Psoas muscle (tissue), 8 donors: ENCODE results near the gene CTCF. TPM values are rescaled to one million over a fixed set of nuclear protein-coding genes. Genes with fewer than 3 reads are reported as not detected.
A peak's percentile ranks its signal among the peaks of the same experiment; 100 is the strongest.
"Not testable (repeated sequence)": the region's sequence is repeated elsewhere in the genome, so short reads cannot be mapped to it uniquely, and the experiment has no call there.

Experiments used
- ATAC-seq, 4 donors: fragments of 200-7000 bp; cut with Tn5 transposase; one replicate each; pipeline ENCODE4 v1.9.1; 2020; ENCODE audit warnings: moderate library complexity in 3 of 4, mild to moderate bottlenecking in 2 of 4
- DNase-seq, 2 donors: peaks; one replicate each; pipeline ENCODE4 v3.0.0-alpha.2; 2020
- H3K27ac ChIP-seq: fragments of 200-600 bp; one replicate; pipeline ENCODE4 v1.8.0; 2022
- H3K27me3 ChIP-seq, 3 donors: fragments of 200-600 bp in 1 of 3; one replicate each; pipeline versions ENCODE4 v1.6.1 to v1.8.0; 2013 to 2022; ENCODE audit warnings: low read length in 2 of 3, mild to moderate bottlenecking in 2 of 3, moderate library complexity in 1 of 3; ENCODE audit not compliant: insufficient read depth in 3 of 3
- H3K36me3 ChIP-seq, 2 donors: fragments of 200-600 bp in 1 of 2; one replicate each; pipeline versions ENCODE4 v1.6.1 to v1.8.0; 2013 to 2022; ENCODE audit warnings: low read depth in 1 of 2, mild to moderate bottlenecking in 1 of 2, moderate library complexity in 1 of 2; ENCODE audit not compliant: insufficient read depth in 1 of 2
- H3K4me1 ChIP-seq: fragments of 200-600 bp; one replicate; pipeline ENCODE4 v1.8.0; 2022
- H3K4me3 ChIP-seq: fragments of 200-600 bp; one replicate; pipeline ENCODE4 v1.8.0; 2022; ENCODE audit warnings: mild to moderate bottlenecking
- H3K9me3 ChIP-seq: fragments of 200-600 bp; one replicate; pipeline ENCODE4 v1.8.0; 2022
- WGBS, 3 donors: extraction: QIAGEN DNeasy Blood & Tissue Kit; methylation state at CpG; one replicate each; pipeline versions ENCODE4 v1.1.6 to v1.1.7; 2013; 5-methylcytosine and 5-hydroxymethylcytosine counted together
- intact Hi-C, 2 donors: fragments of 100-400 bp; cut with DNase I; formaldehyde crosslinking; loops; one replicate each; pipeline versions ENCODE4 v1.11.0 to v1.14.2; 2022
- polyA plus RNA-seq, 3 donors: library from polyadenylated mRNA; stranded (reverse); fragments of 200-250 nt; gene quantifications; one replicate each; pipeline ENCODE4 v1.2.3, GENCODE V29; 2013
- total RNA-seq, 4 donors: library from RNA; stranded (reverse); fragmentation: NEBNext Ultra II Directional in 2 of 4; extraction: Animal tissue kit (Norgen Biotek cat#: 25700) in 2 of 4; gene quantifications; one replicate each; pipeline versions ENCODE4 v1.2.1 to v1.2.4, GENCODE V29; 2021 to 2023
- TF ChIP-seq, protein P1 (sequence below): fragments of 200-600 bp; IDR thresholded peaks from one replicate; pipeline ENCODE4 v1.8.0; 2022; ENCODE audit warnings: antibody characterized with exemption
- donor health status: healthy with polysubstance abuse.
- donor health status: DM: no; HTN: no; CAD: no; lungs with moderate emphysema.
- donor health status: Bipolar disorder and iron deficiency.
- donor health status: healthy.
- donor health status: DM: yes; HTN: yes; CAD: no.
- donor health status: DM: no; HTN: no; CAD: no.
- donor health status: DM: no; HTN: no; CAD: no.
- donor health status: DM: yes; HTN: yes; CAD: no.

The CTCF gene
- total and polyA plus RNA-seq, 7 donors = 17.7 to 44.7 (median 25.8) TPM

DNA sequence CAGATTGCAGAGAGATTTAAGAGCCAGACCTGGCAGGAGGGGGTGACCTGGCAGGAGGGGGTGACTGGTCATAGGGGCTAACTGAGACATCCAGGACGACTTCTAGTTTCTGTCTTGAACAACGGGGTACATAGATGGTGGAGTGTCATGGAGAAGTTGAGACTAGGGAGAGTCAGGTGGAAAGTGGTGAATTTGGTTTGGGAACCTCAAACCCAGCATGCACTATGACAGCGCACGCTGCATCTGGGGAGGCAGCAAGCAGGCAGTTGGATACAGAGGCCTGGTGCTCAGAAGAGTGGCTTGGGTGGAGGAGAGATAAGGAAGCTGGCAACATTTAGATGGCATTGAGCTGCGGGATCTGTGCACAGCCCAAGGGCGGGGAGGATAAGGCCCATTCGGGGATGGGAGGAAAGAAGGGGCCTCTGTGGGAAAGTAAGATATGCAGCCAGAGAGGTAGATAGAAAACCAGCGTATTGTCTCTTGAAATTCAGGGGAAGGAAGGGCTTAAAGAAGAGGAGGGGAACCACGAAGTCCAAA, 29.2 kb upstream of the CTCF start:
- ATAC-seq = no peak
- Histone ChIP-seq H3K9me3 (no peaks in the 10 kb centered on the region), H3K4me3 (no peak overlapping the region), H3K36me3 (no peaks in the 10 kb centered on the region), H3K4me1 (peaks cover 27% of the 10 kb centered on the region), H3K27ac (no peak overlapping the region), H3K27me3 (no peaks in the 10 kb centered on the region)
- TF ChIP-seq, protein P1, sequence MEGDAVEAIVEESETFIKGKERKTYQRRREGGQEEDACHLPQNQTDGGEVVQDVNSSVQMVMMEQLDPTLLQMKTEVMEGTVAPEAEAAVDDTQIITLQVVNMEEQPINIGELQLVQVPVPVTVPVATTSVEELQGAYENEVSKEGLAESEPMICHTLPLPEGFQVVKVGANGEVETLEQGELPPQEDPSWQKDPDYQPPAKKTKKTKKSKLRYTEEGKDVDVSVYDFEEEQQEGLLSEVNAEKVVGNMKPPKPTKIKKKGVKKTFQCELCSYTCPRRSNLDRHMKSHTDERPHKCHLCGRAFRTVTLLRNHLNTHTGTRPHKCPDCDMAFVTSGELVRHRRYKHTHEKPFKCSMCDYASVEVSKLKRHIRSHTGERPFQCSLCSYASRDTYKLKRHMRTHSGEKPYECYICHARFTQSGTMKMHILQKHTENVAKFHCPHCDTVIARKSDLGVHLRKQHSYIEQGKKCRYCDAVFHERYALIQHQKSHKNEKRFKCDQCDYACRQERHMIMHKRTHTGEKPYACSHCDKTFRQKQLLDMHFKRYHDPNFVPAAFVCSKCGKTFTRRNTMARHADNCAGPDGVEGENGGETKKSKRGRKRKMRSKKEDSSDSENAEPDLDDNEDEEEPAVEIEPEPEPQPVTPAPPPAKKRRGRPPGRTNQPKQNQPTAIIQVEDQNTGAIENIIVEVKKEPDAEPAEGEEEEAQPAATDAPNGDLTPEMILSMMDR = no peak
- no peak for DNase-seq
- WGBS, 3 donors = 73 to 84% (median 84%) methylated on average over 9 of the region's 9 CpGs
- intact Hi-C loops = no loop called here

DNA sequence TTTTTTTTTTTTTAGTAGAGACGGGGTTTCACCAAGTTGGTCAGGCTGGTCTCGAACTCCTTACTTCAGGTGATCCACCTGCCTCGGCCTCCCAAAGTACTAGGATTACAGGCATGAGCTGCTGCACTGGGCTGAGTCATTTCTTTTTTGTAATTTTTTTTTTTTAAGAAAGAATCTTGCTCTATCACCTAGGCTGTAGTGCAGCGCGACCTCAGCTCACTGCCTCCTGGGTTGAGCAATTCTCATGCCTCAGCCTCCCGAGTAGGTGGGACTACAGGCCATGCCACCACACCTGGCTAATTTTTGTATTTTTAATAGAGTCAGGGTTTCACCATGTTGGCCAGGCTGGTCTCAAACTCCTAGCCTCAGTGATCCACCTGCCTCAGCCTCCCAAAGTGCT, 28.3 kb upstream of the CTCF start:
- intact Hi-C loops, H3K9me3 ChIP-seq, H3K4me3 ChIP-seq, H3K27ac ChIP-seq, H3K27me3 ChIP-seq, ATAC-seq, H3K36me3 ChIP-seq, DNase-seq: not testable (repeated sequence)
- 92 to 96% (median 94%) methylated on average over 5 to 6 of the region's 6 CpGs for whole genome bisulfite sequencing, 3 donors
- peaks cover 32% of the 10 kb centered on the region for H3K4me1 ChIP-seq

DNA sequence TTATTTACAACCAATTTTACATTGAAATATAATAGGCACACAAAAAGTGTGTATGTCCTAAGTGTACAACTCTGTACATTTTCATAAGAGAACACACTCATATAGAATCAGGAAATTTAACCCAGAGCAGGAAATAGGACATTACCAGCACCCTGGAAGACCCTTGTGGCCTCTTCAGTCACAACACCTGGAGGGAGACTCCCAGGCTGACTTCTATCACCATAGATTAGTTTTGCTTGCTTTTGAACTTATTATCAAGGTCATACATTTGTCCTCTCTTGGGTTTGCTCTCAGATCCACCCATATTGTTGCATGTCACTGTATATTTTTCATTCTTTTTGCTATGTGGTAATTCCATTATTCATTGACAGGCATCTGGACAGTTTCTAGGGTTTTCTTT, 27.9 kb upstream of the CTCF start:
- TF ChIP-seq, protein P1 = no peak
- no peak overlapping the region for H3K27ac ChIP-seq
- H3K27me3 ChIP-seq = no peaks in the 10 kb centered on the region
- no peak overlapping the region for H3K4me3 ChIP-seq
- DNase-seq = no peak
- intact Hi-C loops = no loop called here
- no peak for ATAC-seq
- H3K9me3 ChIP-seq = no peaks in the 10 kb centered on the region
- peaks cover 0 to 8% of the 10 kb centered on the region in 2 donors for H3K36me3 ChIP-seq
- H3K4me1 ChIP-seq = peaks cover 35% of the 10 kb centered on the region

DNA sequence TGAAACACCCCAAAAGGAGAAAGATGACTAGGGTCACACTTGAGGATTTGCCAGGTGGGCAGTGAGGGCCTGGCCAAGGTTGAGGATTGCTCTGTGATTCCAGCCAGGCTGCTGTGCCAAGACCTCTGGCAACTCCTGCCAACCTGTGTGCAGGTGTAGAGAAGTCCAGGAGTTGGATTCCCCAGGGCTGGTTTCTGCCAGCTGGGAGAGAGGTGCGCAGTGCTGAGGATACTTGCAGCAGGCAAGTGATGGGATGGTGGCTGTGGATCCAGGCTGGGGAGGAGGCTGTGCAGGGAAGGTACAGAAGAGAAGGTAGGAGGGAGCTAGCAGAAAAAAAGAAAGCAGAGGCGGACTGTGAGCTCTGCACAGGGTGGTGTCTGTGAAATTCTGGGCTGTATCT, 27.1 kb upstream of the CTCF start:
- Histone ChIP-seq H3K27ac (no peak overlapping the region), H3K27me3 (no peaks in the 10 kb centered on the region), H3K36me3 (peaks cover 0 to 16% of the 10 kb centered on the region in 2 donors), H3K4me1 (peaks cover 35% of the 10 kb centered on the region), H3K4me3 (no peak overlapping the region), H3K9me3 (no peaks in the 10 kb centered on the region)
- 94 to 98% (median 97%) methylated on average over 2 of the region's 2 CpGs for WGBS, 3 donors
- DNase-seq (no peak), ATAC-seq (no peak)
- TF ChIP-seq, protein P1 = no peak
- intact Hi-C loops = no loop called here

DNA sequence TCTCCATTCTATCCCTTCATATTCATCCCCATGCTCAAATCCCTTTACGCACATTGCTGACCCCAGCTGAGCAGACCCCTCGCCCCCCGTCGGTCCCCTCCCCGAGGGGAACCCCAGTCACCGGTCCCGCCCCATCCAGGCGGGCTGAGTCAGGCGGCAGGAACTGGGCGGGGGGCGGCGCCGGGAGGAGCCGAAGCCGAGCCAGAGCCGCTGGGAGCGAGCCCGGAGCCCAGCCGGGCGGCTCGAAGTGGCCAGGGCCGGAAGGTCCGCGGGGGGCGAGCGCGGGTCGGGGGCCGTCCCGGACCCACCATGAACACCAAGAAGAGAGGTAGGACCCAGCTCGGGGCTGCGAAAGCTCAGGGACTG, 25.1 kb upstream of the CTCF start:
- H3K27ac ChIP-seq = peak overlapping the region; percentile 83
- intact Hi-C loops = no loop called here
- peak overlapping the region; percentile 84 for H3K4me3 ChIP-seq
- peaks cover 0 to 36% of the 10 kb centered on the region in 2 donors for H3K36me3 ChIP-seq
- H3K4me1 ChIP-seq = peaks cover 34% of the 10 kb centered on the region
- DNase-seq = peak; percentile 76 to 83
- TF ChIP-seq, protein P1 = no peak
- H3K9me3 ChIP-seq = no peaks in the 10 kb centered on the region
- ATAC-seq = peak; percentile 55 to 65 (median 64)
- WGBS, 3 donors = 1 to 10% (median 1%) methylated on average over 17 to 32 of the region's 32 CpGs
- no peaks in the 10 kb centered on the region for H3K27me3 ChIP-seq
